Measurements from ENCODE around the gene RFK.

Gene RFK

DNA sequence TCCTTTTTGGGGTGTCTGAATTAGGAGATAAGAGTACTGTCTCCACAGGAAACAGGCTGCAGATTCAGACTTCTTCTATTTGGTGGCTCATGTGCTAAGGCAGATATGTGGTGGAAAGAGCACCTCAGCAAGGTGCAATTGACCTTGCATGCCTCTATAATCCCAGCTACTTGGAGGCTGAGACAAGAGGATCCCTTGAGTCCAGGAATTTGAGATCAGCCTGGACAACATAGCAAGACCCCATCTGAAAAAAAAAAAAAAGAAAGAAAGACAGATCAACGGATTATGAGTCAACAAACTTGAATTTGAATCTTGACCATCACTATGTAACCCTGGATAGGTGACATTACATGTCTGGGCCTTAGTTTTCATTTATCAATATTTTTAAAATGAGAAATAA lies 44.4 kb downstream of the RFK start:
- Histone ChIP-seq H3K9ac (ENCODE audit: low read depth, low read length) (no peak overlapping the region), H3K36me3 (ENCODE audit: control insufficient read depth, insufficient read depth, low read length) (no peaks in the 10 kb centered on the region), H3K4me1 (ENCODE audit: control insufficient read depth, insufficient read depth, low read length) (no peaks in the 10 kb centered on the region), H3K4me3 (ENCODE audit: low read depth, low read length) (no peak overlapping the region), H3K9me3 (ENCODE audit: control insufficient read depth, insufficient read depth, low read length) (no peaks in the 10 kb centered on the region), H3K27me3 (ENCODE audit: control insufficient read depth, insufficient read depth, low read length) (no peaks in the 10 kb centered on the region)

DNA sequence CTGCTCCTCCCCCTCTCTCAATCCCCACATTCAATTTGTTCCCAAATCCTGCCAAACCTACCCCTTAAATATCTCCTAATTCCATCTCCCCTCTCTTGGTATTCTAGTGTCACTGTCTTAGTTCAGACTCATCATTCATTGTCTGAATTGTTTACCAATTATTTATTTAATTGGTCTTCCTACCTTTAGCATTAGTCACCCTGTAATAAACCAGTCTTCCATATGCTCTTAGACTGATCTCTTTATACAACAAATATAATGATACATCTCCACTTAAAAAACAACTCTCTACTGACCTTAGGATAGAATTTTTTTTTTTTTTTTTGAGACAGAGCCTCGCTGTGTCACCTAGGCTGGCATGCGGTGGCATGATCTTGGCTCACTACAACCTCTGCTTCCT lies 51.4 kb downstream of the RFK start:
- H3K36me3 ChIP-seq (ENCODE audit: control insufficient read depth, insufficient read depth, low read length): no peaks in the 10 kb centered on the region

DNA sequence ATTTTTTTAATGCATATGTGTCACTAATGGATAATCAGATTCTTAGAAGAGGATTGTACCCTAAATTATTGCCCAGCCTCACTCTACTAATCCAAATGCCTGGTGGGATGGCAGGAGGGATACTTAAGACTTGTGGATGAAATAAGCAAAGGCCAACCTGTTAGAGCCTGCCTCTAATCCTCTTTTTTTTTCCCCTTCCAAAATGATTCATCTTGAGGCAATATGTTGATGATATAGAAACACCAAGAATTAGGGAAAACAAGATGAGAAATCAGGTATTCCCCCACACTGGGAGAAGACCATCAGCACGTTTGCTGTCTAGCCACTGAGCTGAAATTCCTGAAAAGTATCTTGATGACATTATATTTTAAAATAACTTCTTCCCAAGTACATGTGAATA lies 52.0 kb downstream of the RFK start:
- H3K4me3 ChIP-seq (ENCODE audit: low read depth, low read length): no peak overlapping the region
- no peaks in the 10 kb centered on the region for H3K9me3 ChIP-seq (ENCODE audit: control insufficient read depth, insufficient read depth, low read length)
- H3K4me1 ChIP-seq (ENCODE audit: control insufficient read depth, insufficient read depth, low read length): no peaks in the 10 kb centered on the region
- no peak overlapping the region for H3K9ac ChIP-seq (ENCODE audit: low read depth, low read length)
- H3K27me3 ChIP-seq (ENCODE audit: control insufficient read depth, insufficient read depth, low read length): no peaks in the 10 kb centered on the region
- no peaks in the 10 kb centered on the region for H3K36me3 ChIP-seq (ENCODE audit: control insufficient read depth, insufficient read depth, low read length)

More for the DNA sequence above, 51.4 kb downstream of the RFK start:
- H3K27me3 ChIP-seq (ENCODE audit: control insufficient read depth, insufficient read depth, low read length): no peaks in the 10 kb centered on the region
- no peaks in the 10 kb centered on the region for H3K4me1 ChIP-seq (ENCODE audit: control insufficient read depth, insufficient read depth, low read length)
- H3K9ac ChIP-seq (ENCODE audit: low read depth, low read length): no peak overlapping the region
- no peaks in the 10 kb centered on the region for H3K9me3 ChIP-seq (ENCODE audit: control insufficient read depth, insufficient read depth, low read length)
- H3K4me3 ChIP-seq (ENCODE audit: low read depth, low read length): no peak overlapping the region

DNA sequence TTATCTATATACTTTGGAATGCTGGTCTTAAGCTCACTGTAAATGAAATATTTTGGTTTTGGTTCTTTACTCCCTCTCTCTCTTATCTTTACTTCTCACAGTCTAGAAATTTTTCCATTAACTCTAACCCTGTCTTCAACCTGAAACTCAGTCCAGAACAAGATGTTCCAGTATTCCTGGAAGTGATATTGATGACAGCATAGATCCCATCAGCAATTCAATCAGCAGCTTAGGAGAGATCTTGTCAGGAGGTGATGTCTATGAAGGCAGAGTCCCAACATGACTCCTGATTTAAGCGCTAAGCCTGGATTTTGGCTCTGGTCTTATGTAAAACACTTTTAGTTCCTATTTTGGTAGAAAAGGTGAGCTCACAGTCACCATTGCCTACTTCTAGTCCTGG lies 52.6 kb downstream of the RFK start:
- no peaks in the 10 kb centered on the region for H3K27me3 ChIP-seq (ENCODE audit: control insufficient read depth, insufficient read depth, low read length)
- no peaks in the 10 kb centered on the region for H3K9me3 ChIP-seq (ENCODE audit: control insufficient read depth, insufficient read depth, low read length)
- no peak overlapping the region for H3K9ac ChIP-seq (ENCODE audit: low read depth, low read length)
- H3K4me1 ChIP-seq (ENCODE audit: control insufficient read depth, insufficient read depth, low read length): no peaks in the 10 kb centered on the region
- H3K36me3 ChIP-seq (ENCODE audit: control insufficient read depth, insufficient read depth, low read length): no peaks in the 10 kb centered on the region
- no peak overlapping the region for H3K4me3 ChIP-seq (ENCODE audit: low read depth, low read length)

DNA sequence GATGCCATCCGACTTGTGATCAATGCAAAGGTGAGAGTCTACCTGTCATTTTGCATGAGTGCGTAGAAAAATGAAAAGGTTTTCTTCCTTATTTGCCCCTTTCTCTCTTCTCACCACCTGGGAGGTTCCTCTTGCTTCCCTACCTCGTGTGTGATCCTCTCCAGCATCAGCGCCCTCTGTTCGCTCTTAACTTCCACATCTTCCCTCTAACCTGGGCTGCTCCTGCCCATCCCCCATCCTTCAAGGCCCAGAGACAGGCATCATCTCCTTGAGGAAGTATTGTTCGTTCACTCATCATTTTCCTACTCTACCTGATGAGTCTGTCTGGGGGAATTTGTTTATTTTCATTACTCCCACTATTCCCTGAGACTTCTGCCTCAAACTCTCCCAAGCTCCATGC lies 55.8 kb downstream of the RFK start:
- Histone ChIP-seq H3K4me1 (ENCODE audit: control insufficient read depth, insufficient read depth, low read length) (no peaks in the 10 kb centered on the region), H3K9ac (ENCODE audit: low read depth, low read length) (no peak overlapping the region), H3K36me3 (ENCODE audit: control insufficient read depth, insufficient read depth, low read length) (no peaks in the 10 kb centered on the region), H3K4me3 (ENCODE audit: low read depth, low read length) (no peak overlapping the region), H3K9me3 (ENCODE audit: control insufficient read depth, insufficient read depth, low read length) (no peaks in the 10 kb centered on the region), H3K27me3 (ENCODE audit: control insufficient read depth, insufficient read depth, low read length) (no peaks in the 10 kb centered on the region)

DNA sequence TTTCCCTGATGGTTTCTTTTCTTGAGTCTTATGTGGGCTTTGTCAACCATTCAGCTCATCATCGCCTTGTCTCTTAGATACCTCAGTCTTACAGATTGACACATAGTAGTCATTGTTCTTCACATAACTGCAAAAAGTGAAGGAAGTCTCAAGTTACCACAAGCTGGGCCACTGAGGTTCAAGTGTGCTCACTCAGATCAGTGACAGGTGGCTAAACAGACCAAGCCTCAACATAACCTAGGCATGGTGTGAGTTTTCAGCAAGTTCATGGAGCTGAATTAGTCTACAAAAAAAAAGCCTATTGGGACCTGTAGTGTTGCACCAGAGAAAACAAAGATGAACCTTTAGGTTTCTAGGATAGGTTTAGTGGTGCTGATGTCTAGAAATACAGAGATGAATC lies 58.2 kb downstream of the RFK start:
- Histone ChIP-seq H3K27me3 (ENCODE audit: control insufficient read depth, insufficient read depth, low read length) (no peaks in the 10 kb centered on the region), H3K36me3 (ENCODE audit: control insufficient read depth, insufficient read depth, low read length) (no peaks in the 10 kb centered on the region), H3K4me3 (ENCODE audit: low read depth, low read length) (no peak overlapping the region)

More for the DNA sequence above, 58.2 kb downstream of the RFK start:
- Histone ChIP-seq H3K4me1 (ENCODE audit: control insufficient read depth, insufficient read depth, low read length) (no peaks in the 10 kb centered on the region), H3K9me3 (ENCODE audit: control insufficient read depth, insufficient read depth, low read length) (no peaks in the 10 kb centered on the region), H3K9ac (ENCODE audit: low read depth, low read length) (no peak overlapping the region)
